Karpas-422 (cell line): Measurements from ENCODE around the gene RFLNA. TPM values are rescaled to one million over a fixed set of nuclear protein-coding genes. Genes with fewer than 3 reads are reported as not detected.

ENCODE experiments used
- DNase-seq: peaks from one replicate; pipeline ENCODE4 v3.0.0-alpha.2; 2015
- H2AFZ ChIP-seq: fragments of 200-600 bp; sonication (generic); 2 replicates; pipeline ENCODE4 v1.6.1; 2014; ENCODE audit warnings: antibody characterized with exemption, low read length, mixed read lengths
- H3K27ac ChIP-seq: fragments of 200-600 bp; sonication (generic); 2 replicates; pipeline ENCODE4 v1.5.1; 2014; ENCODE audit warnings: mild to moderate bottlenecking, low read length, moderate library complexity
- H3K27me3 ChIP-seq: fragments of 200-600 bp; sonication (generic); 2 replicates; pipeline ENCODE4 v1.6.1; 2014; ENCODE audit warnings: low read length, mixed read lengths
- H3K36me3 ChIP-seq: fragments of 200-600 bp; sonication (generic); 2 replicates; pipeline ENCODE4 v1.6.1; 2014; ENCODE audit warnings: low read length, mixed read lengths; ENCODE audit not compliant: insufficient read depth
- H3K4me1 ChIP-seq: fragments of 200-600 bp; sonication (generic); 2 replicates; pipeline ENCODE4 v1.6.1; 2014; ENCODE audit warnings: mild to moderate bottlenecking, low read length, mixed read lengths
- H3K4me2 ChIP-seq: fragments of 200-600 bp; sonication (generic); 2 replicates; pipeline ENCODE4 v1.6.1; 2014; ENCODE audit warnings: low read length, low read depth, mild to moderate bottlenecking; ENCODE audit not compliant: poor library complexity, severe bottlenecking
- H3K4me3 ChIP-seq: fragments of 200-600 bp; sonication (generic); 2 replicates; pipeline ENCODE4 v1.5.1; 2014; ENCODE audit warnings: mild to moderate bottlenecking, antibody characterized with exemption, low read length, mixed read lengths
- H3K79me2 ChIP-seq: fragments of 200-600 bp; sonication (generic); 2 replicates; pipeline ENCODE4 v1.6.1; 2014; ENCODE audit warnings: mild to moderate bottlenecking, low read length, mixed read lengths
- H3K9ac ChIP-seq: fragments of 200-600 bp; sonication (generic); 2 replicates; pipeline ENCODE4 v1.6.0; 2014; ENCODE audit warnings: low read length
- H3K9me2 ChIP-seq: fragments of 200-600 bp; sonication (generic), shearing (Covaris generic); replicated peaks from 2 replicates; pipeline ENCODE4 v1.6.0; 2014; ENCODE audit warnings: mild to moderate bottlenecking, low read length, moderate library complexity; ENCODE audit not compliant: insufficient read depth
- H3K9me3 ChIP-seq: fragments of 300-700, 200-600 bp; sonication (generic); 2 replicates; pipeline ENCODE4 v1.6.1; 2014; ENCODE audit warnings: low read length, mixed read lengths
- H4K20me1 ChIP-seq: fragments of 200-600 bp; sonication (generic); 2 replicates; pipeline ENCODE4 v1.6.1; 2014; ENCODE audit warnings: mild to moderate bottlenecking, antibody characterized with exemption, low read length, low read depth; ENCODE audit not compliant: insufficient read depth
- total RNA-seq: library from RNA; depleted of rRNA; stranded (reverse); fragments of >200 nt; shearing (Covaris generic); gene quantifications from 2 replicates; pipeline ENCODE4 v1.2.3, GENCODE V29; 2014; ENCODE audit warnings: low replicate concordance

RFLNA gene
- total RNA-seq, 1 experiment from 2014 or later: not detected

GRCh38 chr12:124303579-124304313 lies 8.9 kb downstream of the RFLNA start:
- Histone ChIP-seq H3K4me3 (no peak overlapping the region), H3K9me3 (no peaks in the 10 kb centered on the region), H3K79me2 (no peaks in the 10 kb centered on the region), H3K27me3 (no peaks in the 10 kb centered on the region), H3K9ac (no peak overlapping the region), H3K4me1 (no peaks in the 10 kb centered on the region), H2AFZ (no peak overlapping the region), H3K9me2 (no peaks in the 10 kb centered on the region), H3K27ac (no peak overlapping the region), H4K20me1 (no peaks in the 10 kb centered on the region), H3K36me3 (no peaks in the 10 kb centered on the region), H3K4me2 (no peak overlapping the region)
- no peak for DNase-seq

GRCh38 chr12:124304314-124304790 lies 9.5 kb downstream of the RFLNA start:
- Histone ChIP-seq H3K9ac (no peak overlapping the region), H2AFZ (no peak overlapping the region), H3K4me1 (no peaks in the 10 kb centered on the region), H3K4me2 (no peak overlapping the region), H3K27me3 (no peaks in the 10 kb centered on the region), H3K27ac (no peak overlapping the region), H3K9me3 (no peaks in the 10 kb centered on the region), H3K4me3 (no peak overlapping the region), H3K9me2 (no peaks in the 10 kb centered on the region), H3K79me2 (no peaks in the 10 kb centered on the region), H4K20me1 (no peaks in the 10 kb centered on the region), H3K36me3 (no peaks in the 10 kb centered on the region)
- no peak for DNase-seq

- no peaks in the 10 kb centered on the region for H4K20me1 ChIP-seq
- no peak overlapping the region for H3K4me3 ChIP-seq
- no peaks in the 10 kb centered on the region for H3K36me3 ChIP-seq
- no peaks in the 10 kb centered on the region for H3K79me2 ChIP-seq
- H3K4me2 ChIP-seq: no peak overlapping the region
- no peak for DNase-seq
- H3K27ac ChIP-seq: no peak overlapping the region
- H3K9me3 ChIP-seq: no peaks in the 10 kb centered on the region
- H3K9me2 ChIP-seq: no peaks in the 10 kb centered on the region
- H2AFZ ChIP-seq: no peak overlapping the region
- no peaks in the 10 kb centered on the region for H3K27me3 ChIP-seq
- H3K4me1 ChIP-seq: no peaks in the 10 kb centered on the region
- no peak overlapping the region for H3K9ac ChIP-seq
Observed at GRCh38 chr12:124305136-124305535, 10.2 kb downstream of the RFLNA start.

GRCh38 chr12:124305776-124306685 lies 11.1 kb downstream of the RFLNA start:
- no peak for DNase-seq
- Histone ChIP-seq H3K4me1 (no peaks in the 10 kb centered on the region), H3K9me3 (no peaks in the 10 kb centered on the region), H3K9me2 (no peaks in the 10 kb centered on the region), H3K36me3 (no peaks in the 10 kb centered on the region), H3K4me3 (no peak overlapping the region), H2AFZ (no peak overlapping the region), H3K79me2 (no peaks in the 10 kb centered on the region), H3K27ac (no peak overlapping the region), H3K4me2 (no peak overlapping the region), H4K20me1 (no peaks in the 10 kb centered on the region), H3K9ac (no peak overlapping the region), H3K27me3 (no peaks in the 10 kb centered on the region)

- Histone ChIP-seq H3K4me3 (no peak overlapping the region), H3K36me3 (no peaks in the 10 kb centered on the region), H3K9ac (no peak overlapping the region), H3K9me3 (no peaks in the 10 kb centered on the region), H3K4me1 (no peaks in the 10 kb centered on the region), H3K27ac (no peak overlapping the region), H3K4me2 (no peak overlapping the region), H3K27me3 (no peaks in the 10 kb centered on the region), H2AFZ (no peak overlapping the region), H3K79me2 (no peaks in the 10 kb centered on the region), H4K20me1 (no peaks in the 10 kb centered on the region), H3K9me2 (no peaks in the 10 kb centered on the region)
- DNase-seq: no peak
Observed at GRCh38 chr12:124306686-124307555, 12.0 kb downstream of the RFLNA start.

- H3K4me1 ChIP-seq: no peaks in the 10 kb centered on the region
- no peak overlapping the region for H3K4me3 ChIP-seq
- no peaks in the 10 kb centered on the region for H3K9me3 ChIP-seq
- no peaks in the 10 kb centered on the region for H4K20me1 ChIP-seq
- no peak overlapping the region for H2AFZ ChIP-seq
- no peak for DNase-seq
- H3K27ac ChIP-seq: no peak overlapping the region
- H3K9me2 ChIP-seq: no peaks in the 10 kb centered on the region
- no peaks in the 10 kb centered on the region for H3K27me3 ChIP-seq
- no peak overlapping the region for H3K9ac ChIP-seq
- no peaks in the 10 kb centered on the region for H3K36me3 ChIP-seq
- no peaks in the 10 kb centered on the region for H3K79me2 ChIP-seq
- no peak overlapping the region for H3K4me2 ChIP-seq
Observed at GRCh38 chr12:124307556-124307825, 12.6 kb downstream of the RFLNA start.

- Histone ChIP-seq H3K4me2 (no peak overlapping the region), H3K9me2 (no peaks in the 10 kb centered on the region), H3K36me3 (no peaks in the 10 kb centered on the region), H3K79me2 (no peaks in the 10 kb centered on the region), H3K27ac (no peak overlapping the region), H4K20me1 (no peaks in the 10 kb centered on the region), H3K9ac (no peak overlapping the region), H3K4me1 (no peaks in the 10 kb centered on the region), H3K9me3 (no peaks in the 10 kb centered on the region), H3K4me3 (no peak overlapping the region), H3K27me3 (no peaks in the 10 kb centered on the region), H2AFZ (no peak overlapping the region)
- no peak for DNase-seq
Observed at GRCh38 chr12:124308741-124309140, 13.8 kb downstream of the RFLNA start.

- Histone ChIP-seq H3K4me1 (no peaks in the 10 kb centered on the region), H3K27ac (no peak overlapping the region), H4K20me1 (no peaks in the 10 kb centered on the region), H3K27me3 (no peaks in the 10 kb centered on the region), H3K9ac (no peak overlapping the region), H3K9me2 (no peaks in the 10 kb centered on the region), H3K4me2 (no peak overlapping the region), H3K36me3 (no peaks in the 10 kb centered on the region), H3K79me2 (no peaks in the 10 kb centered on the region), H2AFZ (no peak overlapping the region), H3K9me3 (no peaks in the 10 kb centered on the region), H3K4me3 (no peak overlapping the region)
- no peak for DNase-seq
Observed at GRCh38 chr12:124309231-124309630, 14.3 kb downstream of the RFLNA start.
